ENCODE data around the gene PHF20.
A peak's percentile ranks its signal among the peaks of the same experiment; 100 is the strongest.
"Not testable (repeated sequence)": the region's sequence is repeated elsewhere in the genome, so short reads cannot be mapped to it uniquely, and the experiment has no call there.

The PHF20 gene

DNA sequence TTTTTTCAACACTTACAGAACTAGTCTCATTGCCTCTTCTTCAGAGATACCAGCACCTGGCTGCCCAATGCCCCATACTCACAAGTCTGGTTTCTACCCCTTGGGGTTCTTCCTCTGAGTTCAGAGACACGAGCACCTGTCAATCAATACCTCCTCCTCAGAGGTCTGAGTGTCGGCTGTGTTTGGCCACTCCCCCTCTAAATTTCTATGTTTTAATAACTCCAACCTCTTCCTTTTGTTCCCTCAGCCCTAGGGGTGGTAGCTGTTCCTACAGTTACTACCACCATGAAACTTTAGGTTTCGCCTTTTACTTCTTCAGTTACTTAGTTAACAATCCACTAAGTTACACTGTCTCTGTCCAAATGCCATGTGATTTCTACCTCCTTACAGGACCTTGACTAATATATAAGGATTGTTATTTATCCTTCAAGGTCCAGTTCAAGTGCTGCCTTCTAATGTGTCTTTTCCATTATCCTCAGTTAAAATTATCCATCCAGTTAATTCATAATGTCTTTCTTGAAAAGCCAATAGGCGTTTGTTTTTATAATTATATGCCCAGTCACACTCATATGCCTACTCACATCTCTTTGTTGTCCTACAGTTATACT lies 14.6 kb upstream of the PHF20 start:
- DNase-seq (ENCODE audit: low read depth) = no peak
- TF ChIP-seq CTCF (IDR thresholded peaks at IDR 0.05; ENCODE audit: insufficient read depth, low read depth, low read length, missing control alignments) = no peak
- no peak overlapping the region for H3K4me3 ChIP-seq (ENCODE audit: low read length)

DNA sequence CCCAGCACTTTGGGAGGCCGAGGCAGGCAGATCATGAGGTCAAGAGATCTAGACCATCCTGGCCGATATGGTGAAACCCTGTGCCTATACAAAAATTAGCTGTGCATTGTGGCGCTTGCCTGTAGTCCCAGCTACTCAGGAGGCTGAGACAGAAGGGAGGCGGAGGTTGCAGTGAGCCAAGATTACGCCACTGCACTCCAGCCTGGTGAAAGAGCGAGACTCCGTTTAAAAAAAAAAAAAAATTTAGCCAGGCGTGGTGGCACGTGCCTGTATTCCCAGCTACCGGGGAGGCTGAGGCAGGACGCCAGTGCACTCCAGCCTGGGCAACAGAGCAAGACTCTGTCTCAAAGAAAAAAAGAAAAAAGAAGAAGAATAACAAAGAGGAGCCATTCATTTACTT lies 10.3 kb upstream of the PHF20 start:
- H3K4me3 ChIP-seq (ENCODE audit: low read length); DNase-seq (ENCODE audit: low read depth): not testable (repeated sequence)

DNA sequence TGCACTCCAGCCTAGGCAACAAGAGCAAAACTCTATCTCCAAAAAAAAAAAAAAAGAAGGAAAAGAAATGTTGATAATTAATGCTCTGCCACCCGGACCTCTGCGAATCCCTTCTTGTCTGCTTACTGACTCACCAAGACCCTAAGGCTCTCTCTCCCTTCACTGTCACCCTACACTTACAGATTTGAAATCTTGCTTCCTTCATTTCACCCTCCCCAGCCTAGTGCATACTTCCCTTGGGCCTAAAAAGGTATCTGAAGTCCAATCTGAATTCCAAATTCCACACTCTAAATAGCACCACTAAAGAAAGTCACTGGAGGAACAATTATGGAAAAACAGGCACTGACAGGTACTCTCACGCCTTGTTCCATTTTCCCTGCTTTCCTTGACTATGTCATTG lies 9.4 kb upstream of the PHF20 start:
- no peak for TF ChIP-seq CTCF (IDR thresholded peaks at IDR 0.05; ENCODE audit: insufficient read depth, low read depth, low read length, missing control alignments)
- H3K4me3 ChIP-seq (ENCODE audit: low read length) = no peak overlapping the region
- DNase-seq (ENCODE audit: low read depth) = peak; percentile 45

GRCh38 chr20:35764936-35765335 lies 6.9 kb upstream of the PHF20 start:
- H3K4me3 ChIP-seq (ENCODE audit: low read length) = not testable (repeated sequence)
- DNase-seq (ENCODE audit: low read depth) = peak; percentile 87

- no peak for DNase-seq (ENCODE audit: low read depth)
- TF ChIP-seq CTCF (IDR thresholded peaks at IDR 0.05; ENCODE audit: insufficient read depth, low read depth, low read length, missing control alignments) = no peak
Measured at GRCh38 chr20:35766843-35767242, 5.0 kb upstream of the PHF20 start.

GRCh38 chr20:35767683-35768481 lies 3.9 kb upstream of the PHF20 start:
- no peak for TF ChIP-seq CTCF (IDR thresholded peaks at IDR 0.05; ENCODE audit: insufficient read depth, low read depth, low read length, missing control alignments)
- H3K4me3 ChIP-seq (ENCODE audit: low read length) = no peak overlapping the region
- no peak for DNase-seq (ENCODE audit: low read depth)

More at GRCh38 chr20:35766843-35767242, 5.0 kb upstream of the PHF20 start:
- H3K4me3 ChIP-seq (ENCODE audit: low read length) = no peak overlapping the region

DNA sequence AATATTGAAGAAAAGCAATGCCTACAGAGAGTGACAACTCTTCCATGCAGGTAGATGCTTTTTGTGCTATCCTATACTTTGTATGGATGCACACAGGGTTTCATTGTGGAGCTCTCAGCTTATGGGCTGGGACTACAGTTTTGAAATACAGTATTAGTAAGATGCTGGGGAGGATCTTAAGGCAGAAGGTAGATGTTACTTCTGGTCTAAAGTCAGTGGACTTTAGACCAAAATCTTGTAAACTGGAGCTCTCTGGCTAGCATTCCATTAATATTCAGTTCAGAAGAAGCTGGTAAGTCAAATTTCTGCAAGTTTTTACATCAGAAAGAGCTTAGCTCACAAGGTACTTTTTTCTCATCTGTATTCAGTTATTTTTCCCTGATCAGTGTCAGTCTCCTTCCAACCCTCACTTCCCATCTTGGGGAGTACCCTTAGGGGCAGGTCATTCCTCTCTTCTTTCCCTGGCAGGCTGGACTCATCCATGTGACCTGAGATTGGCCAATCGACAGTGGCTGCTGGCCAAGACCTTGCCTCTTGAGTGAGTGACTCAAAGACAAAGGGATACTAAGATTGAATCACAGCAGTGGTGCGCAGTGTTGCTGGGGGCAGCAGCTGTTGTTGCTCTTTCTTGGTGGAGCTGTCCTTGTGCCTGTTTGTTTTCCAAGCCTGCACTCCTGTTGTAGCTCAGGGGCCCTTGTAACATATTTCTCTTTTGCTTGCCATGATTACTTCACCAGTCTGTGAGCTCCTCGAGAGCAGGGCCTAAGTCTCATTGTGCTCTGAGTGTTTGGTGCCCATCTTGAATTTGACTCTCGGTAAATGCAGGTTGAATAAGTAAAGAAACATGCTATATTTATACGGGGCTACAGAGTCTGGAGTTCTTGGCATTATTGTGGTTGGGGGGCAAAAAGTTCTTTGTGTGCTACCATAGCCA lies 2.8 kb upstream of the PHF20 start:
- TF ChIP-seq CTCF (IDR thresholded peaks at IDR 0.05; ENCODE audit: insufficient read depth, low read depth, low read length, missing control alignments) = no peak
- peak; percentile 97 for DNase-seq (ENCODE audit: low read depth)
- no peak overlapping the region for H3K4me3 ChIP-seq (ENCODE audit: low read length)
